HG03039 (cell line): ENCODE measurements around the gene WDR20.
"Not testable (repeated sequence)": the region's sequence is repeated elsewhere in the genome, so short reads cannot be mapped to it uniquely, and the experiment has no call there.

ENCODE experiments used
- ATAC-seq: cut with Tn5 transposase; IDR thresholded peaks from one replicate; pipeline ENCODE4 v1.9.1; 2021; ENCODE audit warnings: mild to moderate bottlenecking, moderate library complexity; ENCODE audit not compliant: unreplicated experiment

WDR20 gene

DNA sequence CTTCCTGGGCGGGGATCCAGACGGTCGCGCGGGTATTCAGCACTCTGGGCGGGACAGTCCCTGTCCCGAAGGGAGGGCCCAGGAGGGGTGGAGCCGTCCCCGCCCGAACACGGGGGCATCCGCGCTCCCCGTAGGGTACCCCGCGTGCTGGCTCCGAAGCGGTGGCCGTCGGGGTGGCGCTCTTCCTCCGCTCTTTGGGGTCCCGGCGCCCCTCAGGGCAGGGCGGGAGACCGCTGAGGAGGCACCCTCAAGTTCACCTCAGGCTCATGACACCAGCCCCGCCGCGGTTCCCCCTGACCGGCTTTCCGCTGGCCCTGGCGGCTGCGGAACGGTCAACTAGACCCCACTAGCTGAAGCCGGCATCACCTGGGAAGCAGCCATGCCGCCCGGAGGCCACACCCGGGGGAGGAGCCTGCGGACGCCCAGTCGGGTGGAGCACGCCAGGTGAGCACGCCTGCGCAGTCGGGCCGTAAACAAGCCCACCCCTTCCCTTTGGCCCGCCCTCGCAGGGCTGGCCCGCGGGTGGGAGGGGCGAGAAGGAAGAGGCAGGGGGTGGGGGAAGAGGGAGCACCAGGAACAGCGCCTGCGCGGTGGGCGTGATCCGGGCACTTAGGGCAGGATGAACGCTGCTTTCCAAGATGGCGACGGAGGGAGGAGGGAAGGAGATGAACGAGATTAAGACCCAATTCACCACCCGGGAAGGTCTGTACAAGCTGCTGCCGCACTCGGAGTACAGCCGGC, at the start of gene WDR20:
TSS of gene WDR20 (plus strand) at position 612 of the 741 bp plus-strand sequence. CDS start at position 639, 27 bp downstream.
- peak; percentile 93 for ATAC-seq

- no peak for ATAC-seq
These were observed 49.0 kb upstream of the WDR20 start for GRCh38 chr14:102090713-102091112.

DNA sequence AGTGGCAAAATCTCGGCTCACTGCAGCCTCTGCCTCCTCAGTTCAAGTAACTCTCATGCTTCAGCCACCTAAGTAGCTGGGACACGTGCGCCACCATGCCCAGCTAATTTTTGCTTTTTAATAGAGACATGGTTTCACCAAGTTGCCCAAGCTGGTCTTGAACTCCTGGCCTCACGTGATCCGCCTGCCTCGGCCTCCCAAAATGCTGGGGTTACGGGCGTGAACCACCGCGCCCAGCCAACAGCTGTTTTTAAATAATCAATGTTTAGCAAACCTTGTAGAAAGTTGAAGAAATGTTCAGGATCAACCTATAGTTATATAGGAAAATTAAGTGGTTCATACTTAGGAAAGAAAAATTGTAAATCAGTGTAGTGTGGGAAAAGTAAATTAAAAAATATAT, 46.9 kb upstream of the WDR20 start:
- ATAC-seq, result no peak

DNA sequence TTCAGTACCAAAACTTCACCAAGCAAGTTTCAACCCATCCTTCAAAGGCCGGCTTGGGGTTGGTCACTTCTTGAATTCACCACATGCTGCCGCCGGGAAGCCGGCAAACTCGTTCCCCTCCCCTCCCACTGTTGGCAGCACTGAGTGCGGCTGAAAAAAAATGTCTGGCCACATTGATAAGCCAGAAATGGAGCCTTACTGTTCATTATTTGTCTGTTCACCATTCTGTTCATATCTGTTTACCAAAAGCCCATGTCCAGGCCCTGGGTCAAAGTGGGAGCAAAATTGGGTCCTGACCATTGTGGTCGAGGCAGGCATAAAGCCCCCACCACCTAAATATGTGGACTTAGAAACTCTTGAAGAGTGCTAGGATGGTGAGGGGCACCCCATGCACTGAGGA, 45.6 kb upstream of the WDR20 start:
- ATAC-seq, result no peak

- ATAC-seq, result no peak
These were observed 44.3 kb upstream of the WDR20 start for GRCh38 chr14:102095231-102095870.

- ATAC-seq, result no peak
These were observed 43.7 kb upstream of the WDR20 start for GRCh38 chr14:102095871-102096568.

DNA sequence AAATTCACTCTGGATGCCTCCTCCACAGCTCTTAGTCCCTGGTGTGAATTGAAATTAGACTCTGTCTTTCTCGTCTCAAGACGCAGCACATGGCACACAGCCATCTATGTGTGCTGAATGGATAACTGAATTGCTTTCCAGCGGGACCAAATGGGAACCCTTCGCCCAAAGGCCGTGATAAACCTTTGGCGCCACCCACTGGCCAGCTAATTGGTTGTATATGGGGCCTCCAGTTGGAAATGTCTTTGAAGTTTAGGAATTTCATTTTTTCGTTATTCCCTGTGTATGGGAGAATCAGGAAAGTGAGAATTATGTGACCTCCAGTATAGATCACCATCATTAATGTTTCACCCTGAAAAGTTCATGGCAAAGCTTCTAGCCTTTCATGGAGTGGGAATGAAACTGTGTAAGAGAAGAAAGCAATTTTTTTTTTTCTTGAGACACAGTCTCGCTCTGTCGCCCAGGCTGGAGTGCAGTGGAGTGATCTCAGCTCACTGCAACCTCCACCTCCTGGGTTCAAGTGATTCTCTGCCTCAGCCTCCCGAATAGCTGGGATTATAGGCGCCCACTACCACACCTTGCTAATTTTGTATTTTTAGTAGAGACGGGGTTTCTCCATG, 43.0 kb upstream of the WDR20 start:
- no peak for ATAC-seq

DNA sequence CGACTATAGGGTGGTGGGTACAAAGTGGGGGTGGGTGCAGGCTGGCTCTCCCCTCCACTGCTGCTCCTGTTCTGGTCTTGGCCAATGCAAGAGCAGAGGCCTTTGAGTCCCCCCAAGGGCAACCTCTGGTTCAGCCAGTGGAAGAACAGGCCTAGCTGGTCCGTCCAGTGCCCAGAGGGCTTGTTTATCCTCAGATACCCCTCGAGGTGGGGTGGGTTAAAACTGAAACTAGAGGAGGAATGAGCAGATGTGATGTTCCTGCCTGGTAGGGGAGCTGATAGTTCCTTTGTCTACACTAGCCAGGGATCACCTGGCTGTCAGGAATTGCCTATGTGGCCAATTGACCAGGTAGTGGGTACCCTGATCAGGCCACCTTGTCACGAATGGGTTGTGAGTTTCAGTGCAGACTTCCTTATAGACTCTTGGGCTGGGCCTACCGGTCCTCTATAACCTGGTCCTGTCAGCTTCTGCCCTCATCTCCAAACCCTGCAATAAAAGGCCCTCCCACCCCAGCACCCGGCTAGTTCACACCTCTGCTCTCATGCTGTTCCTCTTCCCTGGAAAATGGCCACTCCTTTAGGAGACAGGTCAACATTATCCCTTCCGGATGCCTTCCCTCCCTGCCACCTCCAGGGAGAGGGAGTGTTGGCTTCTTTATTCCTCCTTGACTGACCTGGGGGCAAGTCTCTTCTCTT, 42.1 kb upstream of the WDR20 start:
- ATAC-seq, result no peak

GRCh38 chr14:102103062-102103695, 36.5 kb upstream of the WDR20 start:
- ATAC-seq, result no peak

- ATAC-seq, result no peak
These were observed 34.3 kb upstream of the WDR20 start for GRCh38 chr14:102105369-102105768.

GRCh38 chr14:102109332-102109731, 30.4 kb upstream of the WDR20 start:
- not testable (repeated sequence) for ATAC-seq

DNA sequence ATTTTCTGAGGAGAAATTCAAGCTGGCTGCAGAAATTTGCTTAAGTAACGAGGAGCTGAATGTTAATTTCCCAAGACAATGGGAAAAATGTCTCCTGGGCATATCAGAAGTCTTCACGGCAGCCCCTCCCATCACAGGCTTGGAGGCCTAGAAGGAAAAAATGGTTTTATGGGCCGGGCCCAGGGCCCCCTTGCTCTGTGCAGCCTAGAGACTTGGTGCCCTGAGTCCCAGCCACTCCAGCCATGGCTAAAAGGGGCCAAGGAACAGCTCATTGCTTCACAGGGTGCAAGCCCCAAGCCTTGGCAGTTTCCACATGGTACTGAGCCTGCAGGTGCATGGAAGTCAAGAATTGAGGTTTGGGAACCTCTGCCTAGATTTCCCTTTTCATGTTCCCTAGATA, 28.6 kb upstream of the WDR20 start:
- ATAC-seq, result no peak

DNA sequence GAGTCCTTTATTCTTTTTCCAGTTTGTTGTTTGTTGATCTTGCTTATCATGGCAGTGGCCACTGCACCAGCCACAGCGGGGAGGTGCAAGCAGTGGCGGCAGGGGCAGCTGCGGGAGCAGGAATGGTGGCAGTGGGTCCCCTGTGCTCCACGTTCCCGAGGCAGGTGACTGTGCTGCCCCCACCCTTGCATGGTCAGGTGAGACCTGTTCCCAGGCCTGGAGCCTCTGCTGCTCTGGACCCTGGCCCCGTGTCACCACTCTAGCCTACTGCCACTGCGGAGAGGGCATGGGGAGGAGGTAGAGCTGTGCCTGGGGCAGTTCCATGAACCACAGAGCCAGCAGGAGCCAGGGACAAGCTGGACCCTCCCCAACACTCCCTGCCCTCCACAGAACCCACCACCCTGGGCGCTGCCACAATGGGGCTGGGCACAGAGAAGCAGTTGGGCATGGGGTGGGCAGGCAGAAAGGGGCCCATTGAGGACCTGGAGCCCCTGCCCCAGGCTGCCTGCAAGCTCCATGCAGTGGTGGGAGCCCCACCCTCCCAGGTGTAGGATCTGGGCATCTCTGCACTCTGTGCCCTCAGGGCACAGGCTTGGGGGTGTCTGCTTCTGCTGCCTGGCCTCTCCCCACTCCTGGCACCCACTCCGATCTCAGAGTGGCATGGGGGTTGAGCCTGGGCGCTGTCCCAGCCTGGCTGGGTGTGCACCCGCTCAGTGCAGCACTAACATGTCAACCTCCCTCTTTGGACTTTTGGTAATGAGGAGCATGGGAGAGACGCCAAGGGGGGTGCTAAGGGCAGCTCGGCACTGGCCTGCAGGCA, 23.1 kb upstream of the WDR20 start:
- ATAC-seq, result no peak

DNA sequence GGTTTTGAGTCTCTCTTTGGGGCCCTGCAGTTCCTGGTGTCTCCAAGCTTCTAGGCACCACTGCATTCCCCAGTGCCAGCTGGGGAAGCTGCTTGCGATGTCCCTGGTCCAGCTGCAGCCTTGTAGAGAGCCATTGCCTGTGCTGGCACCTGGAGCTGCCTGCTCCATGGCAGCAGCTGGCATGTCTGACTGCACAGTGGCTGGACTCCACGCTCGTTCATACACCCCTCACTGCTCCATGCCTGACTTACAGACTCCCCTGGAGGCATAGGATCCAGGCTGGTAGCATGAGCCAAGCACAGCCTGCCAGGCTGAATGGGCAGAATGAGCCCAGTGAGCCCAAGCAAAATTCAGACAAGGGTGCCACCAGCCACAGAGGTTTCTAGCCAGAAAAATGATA, 21.8 kb upstream of the WDR20 start:
- ATAC-seq, result no peak

DNA sequence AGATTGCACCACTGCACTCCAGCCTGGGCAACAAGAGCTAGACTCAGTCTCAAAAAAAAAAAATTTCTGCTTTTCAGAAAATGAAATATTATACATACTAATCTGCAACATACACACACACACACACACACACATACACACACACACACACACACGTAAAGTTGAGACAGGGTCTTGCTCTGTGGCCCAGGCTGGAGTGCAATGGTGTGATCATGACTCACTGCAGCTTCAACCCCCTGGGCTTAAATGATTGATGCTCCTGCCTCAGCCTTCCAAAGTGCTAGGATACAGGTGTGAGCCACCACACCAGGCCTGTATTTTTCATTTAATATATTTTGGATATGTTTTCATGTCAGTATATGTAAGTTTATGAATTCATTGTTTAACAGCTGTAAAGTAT, 18.8 kb upstream of the WDR20 start:
- ATAC-seq, result no peak

DNA sequence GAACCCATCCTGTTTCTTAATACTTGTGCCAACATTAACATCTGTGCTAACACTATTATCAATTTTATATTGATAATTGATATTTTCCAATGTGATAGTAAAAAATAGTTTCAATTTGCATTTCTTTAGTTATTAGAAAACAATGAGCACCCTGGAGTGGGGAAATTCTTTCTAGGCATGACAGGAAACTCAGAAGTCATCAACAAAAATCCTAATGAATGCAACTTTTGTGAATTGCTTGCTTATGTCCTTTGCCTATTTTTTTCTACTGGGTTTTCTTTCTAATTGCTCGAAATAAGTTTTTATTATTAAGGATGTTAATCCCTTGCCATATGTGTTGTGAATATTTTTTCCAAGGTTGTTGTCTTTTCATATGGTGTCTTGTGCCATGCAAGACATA, 18.1 kb upstream of the WDR20 start:
- ATAC-seq, result no peak

GRCh38 chr14:102124419-102124818, 15.3 kb upstream of the WDR20 start:
- ATAC-seq, result no peak

- ATAC-seq, result no peak
These were observed 14.2 kb upstream of the WDR20 start for GRCh38 chr14:102125546-102125945.

DNA sequence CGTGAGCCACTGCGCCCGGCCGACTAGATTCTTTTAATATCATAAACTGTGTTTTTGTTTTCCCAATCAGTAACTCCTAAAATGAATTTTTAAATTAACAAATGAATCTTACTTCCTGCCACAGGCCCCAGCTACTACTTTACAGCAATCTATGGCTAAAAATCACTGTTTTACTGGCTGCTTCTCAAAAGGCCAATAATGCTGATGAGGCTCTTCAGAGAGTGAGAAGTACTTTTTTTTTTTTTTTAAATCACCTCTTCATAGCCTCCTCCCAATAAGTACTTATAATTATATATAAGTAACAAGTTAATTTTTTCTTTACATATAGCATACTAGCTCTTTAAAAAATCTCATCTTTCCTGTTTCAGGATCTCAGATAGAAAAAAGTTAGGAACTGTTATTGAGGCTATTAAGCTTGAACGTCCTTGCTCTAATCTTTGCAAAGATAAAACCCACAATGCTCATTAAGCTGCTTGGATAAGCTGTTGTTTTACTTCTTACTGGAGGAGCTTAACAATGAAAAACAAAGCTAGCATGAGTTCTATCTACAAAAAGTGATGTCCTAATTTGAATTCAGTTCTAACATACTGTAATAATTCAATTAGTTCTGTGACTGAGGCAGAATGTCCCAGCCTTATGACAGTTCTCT, 12.8 kb upstream of the WDR20 start:
- no peak for ATAC-seq
